Amygdala (tissue), 56 donors: ENCODE data around the gene ZMIZ1.
"Not testable (repeated sequence)": the region's sequence is repeated elsewhere in the genome, so short reads cannot be mapped to it uniquely, and the experiment has no call there.

Experiments used
- DNase-seq, 56 donors: peaks; one replicate each; lab custom pipeline; 2025; lab: John Stamatoyannopoulos, UW

The ZMIZ1 gene

DNA sequence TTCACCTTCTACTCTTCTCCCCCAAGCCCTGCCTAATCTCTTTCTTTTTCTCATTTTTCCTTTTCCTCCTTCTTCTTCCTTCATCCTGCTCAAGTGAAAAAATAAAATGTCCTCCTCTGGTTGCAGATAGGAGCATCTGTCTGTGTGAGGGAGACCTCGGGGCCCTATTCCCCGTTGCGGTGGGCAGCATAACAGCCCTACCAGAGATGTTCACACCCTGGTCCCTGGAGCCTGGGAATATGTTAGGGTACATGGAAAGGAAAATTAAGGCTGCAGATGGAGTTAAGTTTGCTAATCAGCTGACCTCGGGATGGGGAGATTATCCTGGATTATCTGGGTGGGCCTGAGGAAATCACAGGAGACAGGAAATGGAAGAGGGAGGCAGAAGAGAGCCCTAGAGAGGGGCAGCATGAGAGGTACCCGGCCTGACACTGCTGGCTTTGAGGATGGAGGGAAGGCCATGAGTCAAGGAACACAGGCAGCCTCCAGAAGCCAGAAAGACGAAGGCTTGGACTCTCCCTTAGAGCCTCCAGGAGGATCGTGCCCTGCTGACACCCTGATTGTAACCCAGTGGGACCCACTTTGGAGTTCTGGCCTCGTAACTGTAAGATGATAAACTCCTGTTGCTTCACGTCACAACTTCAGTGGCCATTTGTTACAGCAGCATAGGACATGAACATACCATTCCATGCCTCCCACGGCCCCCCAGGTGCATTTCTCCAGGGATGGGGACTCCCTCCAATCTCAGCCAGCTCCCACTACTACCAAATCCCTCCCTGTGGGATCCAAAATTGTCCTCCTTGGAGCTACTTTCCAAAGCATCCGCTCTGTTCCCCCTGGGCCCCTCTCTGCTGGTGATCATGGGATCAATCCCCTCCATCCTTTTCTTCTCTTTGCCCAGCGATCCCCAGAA, 39.0 kb upstream of the ZMIZ1 start:
- no peak for DNase-seq

DNA sequence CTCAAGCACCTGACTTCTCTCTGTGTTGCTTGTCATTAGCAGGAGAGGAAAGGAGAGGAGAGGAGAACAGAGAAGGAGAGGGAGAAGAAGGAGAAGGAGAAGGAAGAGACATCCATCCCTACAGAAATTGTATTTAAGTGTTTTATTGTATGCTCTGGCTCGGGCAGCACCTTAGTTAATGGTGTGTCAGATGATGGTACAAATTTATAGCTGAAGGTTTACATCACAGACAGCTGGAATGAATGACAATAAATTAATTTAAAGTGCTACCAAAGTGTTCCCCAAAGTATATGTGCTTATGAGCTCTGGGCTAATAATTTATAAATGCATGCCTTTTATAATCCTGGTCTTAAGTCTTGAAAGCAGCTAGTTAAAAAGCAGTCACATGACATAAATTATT, 38.1 kb upstream of the ZMIZ1 start:
- DNase-seq = no peak

DNA sequence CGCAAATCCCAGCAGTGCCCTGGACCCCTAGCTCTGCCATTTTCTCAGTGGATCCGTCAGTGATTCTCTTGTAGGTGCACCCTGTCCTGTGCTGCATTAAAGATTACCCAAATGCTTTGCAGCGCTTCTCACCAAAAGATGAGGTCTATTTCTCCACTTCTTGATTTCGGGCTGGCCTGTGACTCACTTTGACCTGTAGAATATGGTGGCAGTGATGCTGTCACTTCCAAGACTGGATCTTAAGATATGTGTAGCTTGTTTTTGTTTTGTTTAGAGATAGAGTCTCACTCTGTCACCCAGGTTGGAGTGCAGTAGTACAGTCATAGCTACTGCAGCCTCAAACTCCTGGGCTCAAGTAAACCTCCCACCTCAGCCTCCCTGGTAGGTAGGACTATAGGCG, 37.0 kb upstream of the ZMIZ1 start:
- DNase-seq = no peak

GRCh38 chr10:79034271-79034876, 34.4 kb upstream of the ZMIZ1 start:
- DNase-seq = no peak

DNA sequence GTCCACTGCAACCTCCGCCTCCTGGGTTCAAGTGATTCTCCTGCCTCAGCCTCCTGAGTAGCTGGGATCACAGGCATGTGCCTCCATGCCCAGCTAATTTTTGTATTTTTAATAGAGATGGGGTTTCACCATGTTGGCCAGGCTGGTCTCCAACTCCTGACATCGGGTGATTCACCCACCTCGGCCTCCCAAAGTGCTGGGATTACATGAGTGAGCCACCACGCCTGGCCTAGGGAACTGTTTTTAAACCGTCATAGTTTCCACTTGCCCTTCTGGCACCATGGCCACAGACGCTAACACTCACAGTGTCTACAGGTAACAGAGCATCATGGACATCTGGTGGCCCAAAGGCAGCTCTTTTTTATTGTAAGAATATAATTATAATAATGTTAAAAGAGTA, 32.4 kb upstream of the ZMIZ1 start:
- not testable (repeated sequence) for DNase-seq

- no peak for DNase-seq
These were observed 30.5 kb upstream of the ZMIZ1 start for GRCh38 chr10:79038104-79038840.

DNA sequence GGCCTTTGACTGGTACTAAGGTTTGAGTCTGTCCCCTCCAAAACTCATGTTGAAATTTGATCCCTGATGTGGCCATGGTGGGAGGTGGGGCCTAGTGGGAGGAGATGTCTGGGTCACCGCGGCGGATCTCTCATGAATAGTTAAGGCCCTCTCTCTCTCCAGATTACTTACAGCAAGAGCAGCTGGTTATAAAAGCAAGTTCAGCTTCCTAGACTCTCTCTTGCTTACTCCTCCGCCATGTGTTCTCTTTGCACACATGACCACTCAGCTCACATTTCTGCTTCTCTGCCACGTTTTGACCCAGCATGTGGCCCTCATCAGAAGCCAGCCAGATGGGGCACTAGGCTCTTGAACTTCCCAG, 29.9 kb upstream of the ZMIZ1 start:
- no peak for DNase-seq

DNA sequence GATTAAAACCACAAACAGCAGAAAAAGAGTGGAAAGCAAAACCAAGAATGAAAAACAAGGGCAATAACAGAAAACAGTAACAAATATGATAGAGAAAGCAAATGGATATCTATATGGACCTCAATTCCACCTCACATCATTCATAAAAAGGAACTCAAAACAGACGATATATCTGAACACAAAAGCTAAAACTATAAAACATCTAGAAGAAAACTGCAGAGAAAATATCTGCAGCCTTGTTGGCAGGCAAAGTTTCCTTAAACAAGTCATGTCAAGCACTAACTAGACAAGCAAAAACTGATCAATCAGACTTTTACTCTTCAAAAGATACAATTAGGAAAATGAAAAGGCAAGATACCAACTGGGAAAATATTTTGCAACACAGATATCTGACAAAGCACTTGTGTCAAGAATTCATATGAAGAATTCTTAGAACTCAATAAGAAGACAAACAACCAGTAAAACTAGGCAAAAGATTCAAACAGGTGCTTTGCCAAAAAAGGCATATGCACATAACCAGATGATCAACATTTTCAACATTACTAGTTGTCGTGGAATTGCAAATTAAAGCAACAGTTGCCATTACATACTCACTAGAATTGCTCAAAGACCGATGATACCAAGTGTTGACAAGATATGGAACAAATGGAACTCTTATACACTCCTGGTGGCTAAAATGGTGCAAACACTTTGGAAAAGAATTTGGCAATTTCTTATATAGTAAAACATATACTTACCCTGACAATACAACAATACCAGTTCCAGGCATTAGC, 25.9 kb upstream of the ZMIZ1 start:
- no peak for DNase-seq

GRCh38 chr10:79044036-79044632, 24.6 kb upstream of the ZMIZ1 start:
- no peak for DNase-seq

DNA sequence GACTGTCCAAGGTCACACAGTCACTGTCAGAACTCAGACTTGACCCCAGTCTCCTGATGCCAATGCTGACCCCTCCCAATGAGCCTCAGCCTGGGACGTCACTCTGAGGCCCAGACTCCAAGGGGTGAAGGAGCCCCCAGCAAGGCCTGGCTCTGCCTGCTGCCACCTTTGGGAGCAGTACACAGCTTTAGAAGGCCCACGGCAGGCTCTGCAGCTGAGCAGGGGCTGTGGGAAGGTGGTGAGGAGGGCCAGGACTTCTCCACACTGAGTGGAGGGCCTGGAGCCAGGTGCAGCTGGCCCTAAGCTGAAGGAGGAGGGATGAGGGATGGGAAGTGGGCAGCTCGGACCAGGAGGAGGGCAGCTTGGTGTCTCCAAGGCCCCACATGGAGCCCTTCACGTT, 23.9 kb upstream of the ZMIZ1 start:
- DNase-seq = no peak

DNA sequence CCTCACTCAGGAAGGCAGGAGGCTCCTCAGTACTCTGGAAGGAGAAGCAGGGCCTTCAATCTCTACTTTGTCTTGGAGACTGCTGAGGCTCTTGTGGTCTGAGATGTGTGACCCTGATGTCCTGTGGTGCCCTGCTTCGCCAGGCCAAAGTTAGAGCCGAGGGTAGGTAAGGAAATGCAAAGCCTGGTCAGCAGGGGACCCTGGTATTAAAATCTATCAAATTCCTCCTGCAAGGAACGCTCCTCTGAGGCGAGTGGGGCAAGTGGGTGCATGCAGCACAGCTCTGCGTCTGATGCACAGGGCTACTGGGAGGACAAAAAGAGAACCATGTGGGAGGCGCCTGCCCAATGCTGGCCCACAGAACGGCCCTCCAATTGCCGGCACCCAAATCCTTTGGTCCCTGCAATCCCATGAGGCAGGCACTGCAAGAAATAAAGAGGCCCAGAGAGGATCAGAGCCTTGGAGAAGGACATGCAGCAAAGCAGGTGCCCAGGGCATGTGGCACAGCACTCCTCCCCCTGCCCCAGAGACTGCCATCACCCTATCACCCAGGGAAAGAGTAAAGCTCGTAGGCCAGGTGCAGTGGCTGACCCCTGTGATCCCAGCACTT, 23.1 kb upstream of the ZMIZ1 start:
- DNase-seq = no peak

- DNase-seq = no peak
These were observed 22.4 kb upstream of the ZMIZ1 start for GRCh38 chr10:79046326-79046725.

- peak in 5 of 56 donors; percentile 16 to 34 (median 33) for DNase-seq
These were observed 21.8 kb upstream of the ZMIZ1 start for GRCh38 chr10:79046741-79047583.

GRCh38 chr10:79047584-79047874, 21.2 kb upstream of the ZMIZ1 start:
- DNase-seq = no peak

GRCh38 chr10:79047875-79048638, 20.7 kb upstream of the ZMIZ1 start:
- DNase-seq = no peak

- DNase-seq = no peak
These were observed 19.9 kb upstream of the ZMIZ1 start for GRCh38 chr10:79048639-79049550.
